Brain pericyte (primary cell): Measurements from ENCODE around the gene LMCD1.

Experiments
- DNase-seq: peaks from one replicate; pipeline ENCODE4 v3.0.0-alpha.2; 2012; ENCODE audit warnings: low read depth, low spot score

Gene LMCD1

GRCh38 chr3:8484409-8485140 lies 17.0 kb upstream of the LMCD1 start:
- DNase-seq, result no peak

GRCh38 chr3:8485141-8485870 lies 16.3 kb upstream of the LMCD1 start:
- DNase-seq, result no peak

- no peak for DNase-seq
Observed at GRCh38 chr3:8485943-8486342, 15.7 kb upstream of the LMCD1 start.

- no peak for DNase-seq
Observed at GRCh38 chr3:8486434-8486833, 15.2 kb upstream of the LMCD1 start.

- DNase-seq, result no peak
Observed at GRCh38 chr3:8486936-8487335, 14.7 kb upstream of the LMCD1 start.

GRCh38 chr3:8488411-8488810 lies 13.2 kb upstream of the LMCD1 start:
- no peak for DNase-seq

- DNase-seq, result no peak
Observed at GRCh38 chr3:8488877-8489276, 12.7 kb upstream of the LMCD1 start.

- no peak for DNase-seq
Observed at GRCh38 chr3:8489278-8489792, 12.3 kb upstream of the LMCD1 start.

GRCh38 chr3:8490079-8490552 lies 11.5 kb upstream of the LMCD1 start:
- no peak for DNase-seq

GRCh38 chr3:8491271-8492144 lies 10.1 kb upstream of the LMCD1 start:
- no peak for DNase-seq

GRCh38 chr3:8492744-8493511 lies 8.7 kb upstream of the LMCD1 start:
- DNase-seq, result no peak

- no peak for DNase-seq
Observed at GRCh38 chr3:8493744-8494143, 7.9 kb upstream of the LMCD1 start.

GRCh38 chr3:8494327-8494726 lies 7.3 kb upstream of the LMCD1 start:
- DNase-seq, result no peak

- DNase-seq, result no peak
Observed at GRCh38 chr3:8497582-8497981, 4.0 kb upstream of the LMCD1 start.

- no peak for DNase-seq
Observed at GRCh38 chr3:8499181-8499611, 2.4 kb upstream of the LMCD1 start.

GRCh38 chr3:8500319-8500988 lies 1.2 kb upstream of the LMCD1 start:
- no peak for DNase-seq

- no peak for DNase-seq
Observed at GRCh38 chr3:8500989-8501370, 643 bp upstream of the LMCD1 start.

- DNase-seq, result no peak
Observed at GRCh38 chr3:8503461-8503860, 1.8 kb downstream of the LMCD1 start.

GRCh38 chr3:8503871-8504610 lies 2.4 kb downstream of the LMCD1 start:
- DNase-seq, result no peak

GRCh38 chr3:8504611-8504973 lies 3.0 kb downstream of the LMCD1 start:
- DNase-seq, result no peak
